Immature natural killer cell (primary cell): ENCODE measurements around the gene GPSM1. TPM values are rescaled to one million over a fixed set of nuclear protein-coding genes. Genes with fewer than 3 reads are reported as not detected.
"Not testable (repeated sequence)": the region's sequence is repeated elsewhere in the genome, so short reads cannot be mapped to it uniquely, and the experiment has no call there.

Source experiments
- DNase-seq, 3 donors: peaks; one replicate each; pipeline ENCODE4 v3.0.0; 2022; ENCODE audit warnings: mixed read lengths in 1 of 3
- H3K27ac Mint-ChIP-seq, 6 donors: one replicate each; pipeline ENCODE4 v1.8.0; 2020; ENCODE audit warnings: mixed read lengths in 6 of 6, mild to moderate bottlenecking in 5 of 6, inconsistent platforms in 4 of 6, moderate library complexity in 3 of 6
- H3K27me3 Mint-ChIP-seq, 3 donors: one replicate each; pipeline ENCODE4 v1.8.0; 2020 to 2021; ENCODE audit warnings: low read depth in 3 of 3, mild to moderate bottlenecking in 3 of 3, mixed read lengths in 3 of 3, moderate library complexity in 3 of 3, inconsistent platforms in 1 of 3
- H3K36me3 Mint-ChIP-seq, 3 donors: one replicate each; pipeline ENCODE4 v1.8.0; 2020; ENCODE audit warnings: mixed read lengths in 3 of 3, inconsistent platforms in 2 of 3, mild to moderate bottlenecking in 2 of 3
- H3K4me1 Mint-ChIP-seq, 2 donors: one replicate each; pipeline ENCODE4 v1.8.0; 2020; ENCODE audit warnings: inconsistent platforms in 2 of 2, mild to moderate bottlenecking in 2 of 2, mixed read lengths in 2 of 2, moderate library complexity in 1 of 2
- H3K4me3 Mint-ChIP-seq, 5 donors: one replicate each; pipeline ENCODE4 v1.8.0; 2020; ENCODE audit warnings: mild to moderate bottlenecking in 5 of 5, mixed read lengths in 5 of 5, inconsistent platforms in 3 of 5, moderate library complexity in 3 of 5
- H3K9me3 Mint-ChIP-seq, 6 donors: one replicate each; pipeline ENCODE4 v1.8.0; 2020; ENCODE audit warnings: mild to moderate bottlenecking in 6 of 6, mixed read lengths in 6 of 6, inconsistent platforms in 4 of 6, moderate library complexity in 3 of 6
- polyA plus RNA-seq, 3 donors: library from polyadenylated mRNA; unstranded; fragments of 300-500 nt; fragmentation: Illumina TruSeq; gene quantifications; one replicate each; pipeline ENCODE4 v1.2.3, GENCODE V29; 2021

GPSM1 gene
- polyA plus RNA-seq, 3 donors from 2014 or later = 0.43 to 1.3 TPM; not detected in 1

GRCh38 chr9:136313111-136314055 is 14.0 kb upstream of the GPSM1 start:
- Mint-ChIP-seq H3K4me1 (peaks cover 30 to 31% of the 10 kb centered on the region in 2 donors), H3K27ac (peak overlapping the region in 1 of 6 donors; percentile 31), H3K4me3 (no peak overlapping the region), H3K9me3 (peaks cover 15 to 20% (median 17%) of the 10 kb centered on the region in 6 donors), H3K27me3 (peaks cover 31 to 40% (median 36%) of the 10 kb centered on the region in 3 donors), H3K36me3 (peaks cover 0 to 8% (median 6%) of the 10 kb centered on the region in 3 donors)
- DNase-seq = no peak

GRCh38 chr9:136314056-136314416 is 13.3 kb upstream of the GPSM1 start:
- Mint-ChIP-seq H3K36me3 (peaks cover 0 to 8% (median 6%) of the 10 kb centered on the region in 3 donors), H3K27me3 (peaks cover 31 to 40% (median 37%) of the 10 kb centered on the region in 3 donors), H3K4me3 (no peak overlapping the region), H3K9me3 (peaks cover 15 to 20% (median 17%) of the 10 kb centered on the region in 6 donors), H3K4me1 (peaks cover 30 to 31% of the 10 kb centered on the region in 2 donors), H3K27ac (peak overlapping the region in 1 of 6 donors; percentile 31)
- DNase-seq = no peak

- H3K4me1 Mint-ChIP-seq = peaks cover 30 to 31% of the 10 kb centered on the region in 2 donors
- no peak for DNase-seq
- peaks cover 0 to 8% (median 6%) of the 10 kb centered on the region in 3 donors for H3K36me3 Mint-ChIP-seq
- H3K27me3 Mint-ChIP-seq = peaks cover 31 to 43% (median 37%) of the 10 kb centered on the region in 3 donors
- peaks cover 15 to 20% (median 17%) of the 10 kb centered on the region in 6 donors for H3K9me3 Mint-ChIP-seq
- H3K27ac Mint-ChIP-seq = peak overlapping the region; percentile 93 to 100 (median 95)
- peak overlapping the region; percentile 3 to 57 (median 17) for H3K4me3 Mint-ChIP-seq
Observed at GRCh38 chr9:136314944-136315343, 12.4 kb upstream of the GPSM1 start.

GRCh38 chr9:136316271-136316751 is 11.0 kb upstream of the GPSM1 start:
- peaks cover 31 to 44% (median 40%) of the 10 kb centered on the region in 3 donors for H3K27me3 Mint-ChIP-seq
- H3K27ac Mint-ChIP-seq = peak overlapping the region; percentile 93 to 100 (median 95)
- peaks cover 30 to 31% of the 10 kb centered on the region in 2 donors for H3K4me1 Mint-ChIP-seq
- peak; percentile 95 to 97 (median 96) for DNase-seq
- H3K36me3 Mint-ChIP-seq = peaks cover 0 to 8% (median 6%) of the 10 kb centered on the region in 3 donors
- peak overlapping the region; percentile 61 to 95 (median 79) for H3K4me3 Mint-ChIP-seq
- H3K9me3 Mint-ChIP-seq = peaks cover 15 to 20% (median 17%) of the 10 kb centered on the region in 6 donors

GRCh38 chr9:136316896-136317676 is 10.3 kb upstream of the GPSM1 start:
- Mint-ChIP-seq H3K4me1 (peaks cover 30 to 31% of the 10 kb centered on the region in 2 donors), H3K4me3 (peak overlapping the region; percentile 61 to 95 (median 79)), H3K36me3 (peaks cover 0 to 8% (median 6%) of the 10 kb centered on the region in 3 donors), H3K27ac (peak overlapping the region; percentile 93 to 100 (median 95)), H3K27me3 (peaks cover 31 to 44% (median 40%) of the 10 kb centered on the region in 3 donors), H3K9me3 (peaks cover 15 to 20% (median 17%) of the 10 kb centered on the region in 6 donors)
- DNase-seq = no peak

- H3K4me3 Mint-ChIP-seq = no peak overlapping the region
- H3K4me1 Mint-ChIP-seq = peaks cover 30 to 31% of the 10 kb centered on the region in 2 donors
- peak overlapping the region in 4 of 6 donors; percentile 49 to 96 (median 62) for H3K27ac Mint-ChIP-seq
- H3K36me3 Mint-ChIP-seq = peaks cover 0 to 8% (median 6%) of the 10 kb centered on the region in 3 donors
- no peak for DNase-seq
- peaks cover 15 to 20% (median 17%) of the 10 kb centered on the region in 6 donors for H3K9me3 Mint-ChIP-seq
- peaks cover 31 to 44% (median 40%) of the 10 kb centered on the region in 3 donors for H3K27me3 Mint-ChIP-seq
Observed at GRCh38 chr9:136317695-136318094, 9.6 kb upstream of the GPSM1 start.

- H3K27me3 Mint-ChIP-seq = peaks cover 31 to 40% (median 39%) of the 10 kb centered on the region in 3 donors
- H3K9me3 Mint-ChIP-seq = peaks cover 15 to 20% (median 17%) of the 10 kb centered on the region in 6 donors
- peak overlapping the region in 4 of 6 donors; percentile 40 to 65 (median 54) for H3K27ac Mint-ChIP-seq
- H3K4me1 Mint-ChIP-seq = peaks cover 30 to 31% of the 10 kb centered on the region in 2 donors
- peaks cover 0 to 8% (median 6%) of the 10 kb centered on the region in 3 donors for H3K36me3 Mint-ChIP-seq
- H3K4me3 Mint-ChIP-seq = peak overlapping the region in 1 of 5 donors; percentile 38
- no peak for DNase-seq
Observed at GRCh38 chr9:136318111-136318775, 9.1 kb upstream of the GPSM1 start.

- no peak overlapping the region for H3K4me3 Mint-ChIP-seq
- H3K4me1 Mint-ChIP-seq = peaks cover 30 to 31% of the 10 kb centered on the region in 2 donors
- peaks cover 15 to 20% (median 17%) of the 10 kb centered on the region in 6 donors for H3K9me3 Mint-ChIP-seq
- peaks cover 0 to 8% (median 6%) of the 10 kb centered on the region in 3 donors for H3K36me3 Mint-ChIP-seq
- H3K27me3 Mint-ChIP-seq = peaks cover 31 to 41% (median 38%) of the 10 kb centered on the region in 3 donors
- DNase-seq = no peak
- H3K27ac Mint-ChIP-seq = no peak overlapping the region
Observed at GRCh38 chr9:136318776-136319241, 8.5 kb upstream of the GPSM1 start.

GRCh38 chr9:136319244-136319643 is 8.1 kb upstream of the GPSM1 start:
- not testable (repeated sequence) for H3K27ac Mint-ChIP-seq, H3K4me3 Mint-ChIP-seq, DNase-seq, H3K36me3 Mint-ChIP-seq
- H3K27me3 Mint-ChIP-seq = peaks cover 29 to 45% (median 35%) of the 10 kb centered on the region in 3 donors
- H3K4me1 Mint-ChIP-seq = peaks cover 30 to 31% of the 10 kb centered on the region in 2 donors
- peaks cover 15 to 20% (median 17%) of the 10 kb centered on the region in 6 donors for H3K9me3 Mint-ChIP-seq

GRCh38 chr9:136319955-136320354 is 7.4 kb upstream of the GPSM1 start:
- Mint-ChIP-seq H3K9me3 (peaks cover 15 to 20% (median 17%) of the 10 kb centered on the region in 6 donors), H3K27me3 (peaks cover 22 to 38% (median 28%) of the 10 kb centered on the region in 3 donors), H3K4me1 (peaks cover 24 to 25% of the 10 kb centered on the region in 2 donors), H3K27ac (peak overlapping the region in 3 of 6 donors; percentile 37 to 60 (median 49))
- DNase-seq, H3K4me3 Mint-ChIP-seq, H3K36me3 Mint-ChIP-seq: not testable (repeated sequence)

- not testable (repeated sequence) for DNase-seq, H3K9me3 Mint-ChIP-seq, H3K4me3 Mint-ChIP-seq, H3K36me3 Mint-ChIP-seq
- peaks cover 12 to 28% (median 18%) of the 10 kb centered on the region in 3 donors for H3K27me3 Mint-ChIP-seq
- H3K27ac Mint-ChIP-seq = peak overlapping the region in 1 of 6 donors; percentile 59
- H3K4me1 Mint-ChIP-seq = peaks cover 14 to 16% of the 10 kb centered on the region in 2 donors
Observed at GRCh38 chr9:136320972-136321371, 6.4 kb upstream of the GPSM1 start.

- Mint-ChIP-seq H3K4me1 (peaks cover 8 to 10% of the 10 kb centered on the region in 2 donors), H3K27me3 (peaks cover 6 to 22% (median 12%) of the 10 kb centered on the region in 3 donors), H3K4me3 (no peak overlapping the region), H3K9me3 (peaks cover 1 to 4% (median 2%) of the 10 kb centered on the region in 6 donors), H3K27ac (no peak overlapping the region), H3K36me3 (peaks cover 0 to under 1% (median 0%) of the 10 kb centered on the region in 3 donors)
- DNase-seq = no peak
Observed at GRCh38 chr9:136321561-136321960, 5.8 kb upstream of the GPSM1 start.
